Astrocyte of the spinal cord (primary cell): ENCODE results near the gene UTP4.
"Not testable (repeated sequence)": the region's sequence is repeated elsewhere in the genome, so short reads cannot be mapped to it uniquely, and the experiment has no call there.

Experiments used
- DNase-seq: peaks from one replicate; pipeline ENCODE4 v3.0.0; 2011; ENCODE audit warnings: low read depth, low spot score
- H3K4me3 ChIP-seq: 2 replicates; pipeline ENCODE4 v1.5.1; 2011; ENCODE audit warnings: low read depth, mild to moderate bottlenecking, low read length, moderate library complexity
- CTCF ChIP-seq: IDR thresholded peaks from 2 replicates; pipeline ENCODE4 v1.5.1; 2012; ENCODE audit warnings: low read depth, mild to moderate bottlenecking, low read length, inconsistent platforms
- in situ Hi-C: cut with HindIII; loops from 2 replicates; pipeline ENCODE4 v1.10.0; 2017; ENCODE audit warnings: low sequenced_read_pairs

The UTP4 gene

GRCh38 chr16:69143116-69143515 is 10.7 kb downstream of the UTP4 start:
- no peak overlapping the region for H3K4me3 ChIP-seq
- no peak for TF ChIP-seq CTCF
- no peak for DNase-seq
- in situ Hi-C loops = no loop called here

GRCh38 chr16:69145658-69146057 is 13.2 kb downstream of the UTP4 start:
- no peak overlapping the region for H3K4me3 ChIP-seq
- no peak for DNase-seq
- in situ Hi-C loops = no loop called here
- no peak for TF ChIP-seq CTCF

- H3K4me3 ChIP-seq, in situ Hi-C loops, DNase-seq: not testable (repeated sequence)
These were observed 17.2 kb downstream of the UTP4 start for GRCh38 chr16:69149621-69150020.

- in situ Hi-C loops = no loop called here
- TF ChIP-seq CTCF = peak; percentile 71
- DNase-seq = peak; percentile 80
These were observed 17.9 kb downstream of the UTP4 start for GRCh38 chr16:69150146-69150865.

GRCh38 chr16:69157196-69157595 is 24.7 kb downstream of the UTP4 start:
- in situ Hi-C loops = no loop called here
- no peak for DNase-seq
- no peak for TF ChIP-seq CTCF

More at GRCh38 chr16:69150146-69150865, 17.9 kb downstream of the UTP4 start:
- H3K4me3 ChIP-seq = no peak overlapping the region

GRCh38 chr16:69160192-69160591 is 27.7 kb downstream of the UTP4 start:
- no peak overlapping the region for H3K4me3 ChIP-seq
- in situ Hi-C loops = no loop called here
- DNase-seq = no peak
- TF ChIP-seq CTCF = no peak

More at GRCh38 chr16:69157196-69157595, 24.7 kb downstream of the UTP4 start:
- no peak overlapping the region for H3K4me3 ChIP-seq

- no peak for DNase-seq
- no peak for TF ChIP-seq CTCF
- in situ Hi-C loops = no loop called here
- no peak overlapping the region for H3K4me3 ChIP-seq
These were observed 33.1 kb downstream of the UTP4 start for GRCh38 chr16:69165584-69165983.
